ENCODE data around the gene FBXW8. TPM values are rescaled to one million over a fixed set of nuclear protein-coding genes. Genes with fewer than 3 reads are reported as not detected.
A peak's percentile ranks its signal among the peaks of the same experiment; 100 is the strongest.

Gene FBXW8
- total and polyA plus RNA-seq, 12 donors, result 2.4 to 11.3 (median 7.4) TPM

GRCh38 chr12:116910280-116910644, 488 bp upstream of the FBXW8 start:
- no peak for DNase-seq
- peak overlapping the region in 4 of 10 donors; percentile 84 to 91 (median 88) for H3K27ac ChIP-seq
- no peak for ATAC-seq
- WGBS, 2 donors, result 65 to 69% methylated on average over 4 of the region's 4 CpGs
- H3K9me3 ChIP-seq, result no peaks in the 10 kb centered on the region
- peaks cover 0 to 4% (median 0%) of the 10 kb centered on the region in 7 donors for H3K27me3 ChIP-seq
- no peak for TF ChIP-seq CTCF (IDR thresholded peaks at IDR 0.05)
- intact Hi-C loops (cut with DNase I), result loop anchor here in 1 of 10 donors (10.0 kb wide), 1 partner anchor 175 kb away; the partner anchor contains the start of genes RNFT2 and SPRING1
- peak overlapping the region; percentile 62 to 95 (median 76) for H3K4me3 ChIP-seq
- peaks cover 0 to 7% (median 0%) of the 10 kb centered on the region in 9 donors for H3K36me3 ChIP-seq
- peaks cover 0 to 22% (median 8%) of the 10 kb centered on the region in 9 donors for H3K4me1 ChIP-seq

DNA sequence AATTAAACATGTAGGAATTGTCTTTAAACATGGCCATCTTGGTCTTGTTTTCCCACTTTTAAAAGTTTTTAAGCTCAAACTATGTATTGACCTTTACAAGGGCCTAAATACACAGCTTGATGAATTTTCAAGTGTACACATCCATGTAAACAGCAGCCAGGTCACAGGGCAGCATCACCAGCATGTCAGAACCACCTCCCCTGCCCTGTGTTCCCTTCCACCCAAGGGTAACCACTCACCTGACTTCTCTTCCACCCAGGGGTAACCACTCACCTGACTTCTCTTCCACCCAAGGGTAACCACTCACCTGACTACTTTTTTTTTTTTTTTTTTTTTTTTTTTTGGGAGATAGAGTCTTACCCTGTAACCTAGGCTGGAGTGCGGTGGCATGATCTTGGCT, 4.6 kb downstream of the FBXW8 start:
- H3K9me3 ChIP-seq, result no peaks in the 10 kb centered on the region
- TF ChIP-seq CTCF (IDR thresholded peaks at IDR 0.05), result no peak
- H3K4me1 ChIP-seq, result peaks cover 0 to 41% (median 15%) of the 10 kb centered on the region in 9 donors
- H3K4me3 ChIP-seq, result no peak overlapping the region
- H3K36me3 ChIP-seq, result peaks cover 0 to 7% (median 0%) of the 10 kb centered on the region in 9 donors
- intact Hi-C loops (cut with DNase I), result loop anchor here in 1 of 10 donors (10.0 kb wide), 1 partner anchor 181 kb away; the partner anchor contains the start of genes RNFT2 and SPRING1
- H3K27ac ChIP-seq, result no peak overlapping the region
- WGBS, 2 donors, result 93 to 100% methylated on average over 1 of the region's 1 CpG
- no peak for ATAC-seq
- no peaks in the 10 kb centered on the region for H3K27me3 ChIP-seq
- DNase-seq, result no peak

GRCh38 chr12:116916122-116916521, 5.4 kb downstream of the FBXW8 start:
- Histone ChIP-seq H3K4me1 (peaks cover 0 to 41% (median 15%) of the 10 kb centered on the region in 9 donors), H3K9me3 (no peaks in the 10 kb centered on the region), H3K27ac (peak overlapping the region in 2 of 10 donors; percentile 43 to 54), H3K4me3 (no peak overlapping the region), H3K36me3 (peaks cover 0 to 7% (median 0%) of the 10 kb centered on the region in 9 donors), H3K27me3 (no peaks in the 10 kb centered on the region)
- TF ChIP-seq CTCF (IDR thresholded peaks at IDR 0.05), result no peak
- intact Hi-C loops (cut with DNase I), result loop anchor here in 1 of 10 donors (10.0 kb wide), 1 partner anchor 181 kb away; the partner anchor contains the start of genes RNFT2 and SPRING1
- DNase-seq (no peak), ATAC-seq (peak in 1 of 8 donors; percentile 28)

DNA sequence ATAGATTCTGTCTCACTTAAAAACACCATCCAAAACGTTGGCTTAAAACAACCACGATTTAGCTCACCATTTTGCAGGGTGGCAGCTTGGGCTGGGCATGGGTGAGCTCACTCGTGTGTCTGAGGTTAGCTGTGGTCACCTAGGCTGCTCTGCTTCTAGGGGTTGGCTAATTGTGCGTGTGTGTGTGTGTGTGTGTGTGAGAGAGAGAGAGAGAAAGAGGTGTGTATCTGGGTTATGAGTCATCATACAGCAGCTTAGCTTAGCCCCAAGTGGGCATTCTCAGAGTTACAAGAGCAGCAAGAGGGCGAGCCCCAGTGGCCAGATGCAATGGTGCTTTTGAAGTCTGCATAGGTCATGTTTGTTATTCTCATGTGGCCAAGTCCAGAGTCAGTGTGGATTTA, 6.0 kb downstream of the FBXW8 start:
- Histone ChIP-seq H3K4me3 (no peak overlapping the region), H3K27ac (peak overlapping the region in 2 of 10 donors; percentile 43 to 54), H3K4me1 (peaks cover 0 to 37% (median 15%) of the 10 kb centered on the region in 9 donors), H3K27me3 (no peaks in the 10 kb centered on the region), H3K36me3 (peaks cover 0 to 7% (median 0%) of the 10 kb centered on the region in 9 donors), H3K9me3 (no peaks in the 10 kb centered on the region)
- intact Hi-C loops (cut with DNase I), result loop anchor here in 1 of 10 donors (10.0 kb wide), 1 partner anchor 182 kb away; the partner anchor contains the start of genes RNFT2 and SPRING1
- WGBS, 2 donors, result 67 to 68% methylated on average over 5 of the region's 5 CpGs
- peak in 4 of 9 donors; percentile 22 to 49 (median 32) for TF ChIP-seq CTCF (IDR thresholded peaks at IDR 0.05)
- DNase-seq, result peak in 1 of 2 donors; percentile 39
- ATAC-seq, result peak; percentile 41 to 94 (median 82)
